SKM-1 (cell line): ENCODE measurements around the gene PLA2G2F.
"Not testable (repeated sequence)": the region's sequence is repeated elsewhere in the genome, so short reads cannot be mapped to it uniquely, and the experiment has no call there.

Experiments used
- DNase-seq: peaks from one replicate; lab custom pipeline; 2025; ENCODE audit not compliant: unreplicated experiment; lab: John Stamatoyannopoulos, UW

The PLA2G2F gene

DNA sequence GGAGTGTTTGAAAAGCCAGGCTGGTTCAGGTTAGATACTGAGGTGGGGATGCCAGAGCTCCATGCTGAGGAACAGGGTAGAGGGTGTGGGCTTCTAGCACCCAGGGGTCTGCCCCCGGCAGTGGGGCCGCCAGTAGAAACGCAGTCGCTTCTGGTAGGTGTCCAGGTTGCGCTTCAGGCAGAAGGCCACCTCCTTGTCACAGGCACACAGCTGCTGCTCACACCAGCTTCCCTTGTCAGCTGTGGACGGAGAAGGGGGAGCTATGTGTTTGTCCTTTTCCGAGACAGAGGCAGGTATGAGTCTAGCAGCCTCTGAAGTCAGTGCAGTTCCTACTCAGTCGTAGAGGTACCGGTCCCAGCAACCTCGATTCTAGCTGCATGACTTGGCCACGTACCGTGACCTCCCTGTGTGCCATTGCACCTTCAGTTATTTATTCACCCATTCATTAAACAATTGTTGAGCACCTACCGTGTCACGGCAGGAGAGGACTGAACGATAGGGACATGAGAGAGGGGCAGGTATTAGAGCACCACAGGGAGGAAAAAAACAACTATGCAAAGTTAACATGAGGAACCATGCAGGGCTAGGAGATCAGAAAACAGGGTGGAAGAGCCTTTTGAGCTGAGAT, 25.0 kb upstream of the PLA2G2F start:
- no peak for DNase-seq

DNA sequence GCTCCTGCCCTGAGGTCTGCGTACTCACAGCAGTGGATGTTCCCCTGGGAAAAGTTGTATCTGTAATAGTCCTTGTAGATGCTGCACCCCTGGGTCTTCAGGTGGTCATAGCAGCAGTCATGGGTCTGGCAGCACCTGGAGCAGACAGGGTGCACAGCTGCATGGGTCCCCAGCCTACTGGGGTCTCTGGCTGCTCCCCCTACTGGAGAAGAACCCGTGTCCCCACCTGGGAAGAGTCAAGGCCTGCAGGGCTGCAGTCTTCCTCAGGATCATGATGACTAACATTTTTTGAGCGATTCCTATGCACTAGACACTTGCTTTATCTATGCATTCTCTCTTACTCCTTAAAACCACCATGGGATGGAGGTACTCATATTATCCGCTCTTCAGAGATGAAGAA, 23.6 kb upstream of the PLA2G2F start:
- no peak for DNase-seq

- no peak for DNase-seq
These were observed 23.2 kb upstream of the PLA2G2F start for GRCh38 chr1:20115916-20116315.

- no peak for DNase-seq
These were observed 21.9 kb upstream of the PLA2G2F start for GRCh38 chr1:20117236-20117635.

- DNase-seq = no peak
These were observed 19.8 kb upstream of the PLA2G2F start, which contains the start of gene PLA2G2D for GRCh38 chr1:20119347-20119746. Gene PLA2G2D, minus strand, starts transcription at chr1:20119536. Its CDS starts 38 bp downstream, at chr1:20119498.

DNA sequence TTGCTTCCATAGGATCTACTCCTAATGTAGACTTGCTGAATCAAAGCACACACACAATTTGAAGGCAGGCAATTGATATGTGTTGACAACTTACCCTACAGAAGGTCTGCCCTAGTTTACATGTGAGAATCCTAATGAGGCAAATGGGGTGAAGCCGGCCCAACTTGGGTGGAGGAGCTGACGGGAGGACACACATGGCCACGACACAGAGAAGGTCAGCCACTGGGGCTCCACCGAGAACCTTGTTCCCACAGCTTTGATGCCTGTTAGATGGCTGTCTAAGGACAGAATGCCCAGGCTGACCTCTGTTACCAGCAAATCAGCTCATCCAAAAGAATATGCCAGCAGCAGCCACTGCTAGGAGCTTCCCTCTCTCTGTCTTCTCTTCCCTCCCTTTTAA, 18.3 kb upstream of the PLA2G2F start:
- DNase-seq = no peak

DNA sequence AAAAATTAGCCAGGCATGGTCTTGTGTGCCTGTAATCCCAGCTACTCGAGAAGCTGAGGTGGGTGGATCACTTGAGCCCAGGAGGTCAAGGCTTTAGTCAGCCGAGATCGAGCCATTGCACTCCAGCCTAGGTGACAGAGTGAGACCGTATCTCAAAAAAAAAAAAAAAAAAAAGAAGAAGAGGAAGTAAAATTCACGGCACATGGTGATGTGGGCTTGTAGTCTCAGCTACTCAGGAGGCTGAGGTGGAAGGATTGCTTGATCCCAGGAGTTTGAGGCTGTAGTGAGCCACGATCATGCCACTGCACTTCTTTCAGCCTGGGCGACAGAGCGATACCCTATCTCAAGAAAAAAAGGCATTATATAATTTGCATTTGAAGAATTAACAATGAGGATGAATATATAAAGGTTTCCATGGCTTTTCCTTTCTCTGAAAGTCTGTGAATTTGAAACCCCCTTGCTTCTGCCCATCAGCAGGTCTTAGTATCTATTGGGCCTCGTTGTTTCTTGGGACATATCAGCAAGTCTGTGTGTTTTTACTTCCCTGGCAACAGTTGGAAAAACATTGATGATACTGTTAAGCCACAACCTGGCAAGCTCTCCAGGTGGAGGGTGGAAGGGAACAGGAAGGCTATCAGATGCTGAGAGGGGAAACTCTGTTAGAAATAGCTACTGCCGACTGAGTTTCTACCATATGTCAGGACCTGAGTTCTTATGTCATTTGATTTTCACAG, 15.2 kb upstream of the PLA2G2F start:
- no peak for DNase-seq

- DNase-seq = no peak
These were observed 14.6 kb upstream of the PLA2G2F start for GRCh38 chr1:20124456-20125057.

DNA sequence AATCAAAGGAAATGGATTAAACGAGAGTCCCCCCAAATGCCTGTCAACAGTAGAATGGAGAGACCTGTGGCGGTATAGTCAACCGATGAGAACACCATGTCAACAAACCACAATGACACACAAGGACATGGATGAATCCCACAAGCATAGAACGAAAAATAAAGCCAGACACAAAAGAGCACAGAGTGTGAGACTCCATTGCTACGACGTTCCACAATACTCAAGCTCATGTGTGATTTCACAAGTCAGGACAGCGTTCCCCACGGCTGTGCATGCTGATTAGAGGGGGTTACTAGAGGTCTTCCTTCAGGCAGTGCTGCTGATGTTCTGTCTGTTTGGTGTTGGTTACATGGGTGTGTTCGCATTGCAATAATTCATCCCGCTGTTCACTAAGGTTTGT, 14.0 kb upstream of the PLA2G2F start:
- DNase-seq = no peak

DNA sequence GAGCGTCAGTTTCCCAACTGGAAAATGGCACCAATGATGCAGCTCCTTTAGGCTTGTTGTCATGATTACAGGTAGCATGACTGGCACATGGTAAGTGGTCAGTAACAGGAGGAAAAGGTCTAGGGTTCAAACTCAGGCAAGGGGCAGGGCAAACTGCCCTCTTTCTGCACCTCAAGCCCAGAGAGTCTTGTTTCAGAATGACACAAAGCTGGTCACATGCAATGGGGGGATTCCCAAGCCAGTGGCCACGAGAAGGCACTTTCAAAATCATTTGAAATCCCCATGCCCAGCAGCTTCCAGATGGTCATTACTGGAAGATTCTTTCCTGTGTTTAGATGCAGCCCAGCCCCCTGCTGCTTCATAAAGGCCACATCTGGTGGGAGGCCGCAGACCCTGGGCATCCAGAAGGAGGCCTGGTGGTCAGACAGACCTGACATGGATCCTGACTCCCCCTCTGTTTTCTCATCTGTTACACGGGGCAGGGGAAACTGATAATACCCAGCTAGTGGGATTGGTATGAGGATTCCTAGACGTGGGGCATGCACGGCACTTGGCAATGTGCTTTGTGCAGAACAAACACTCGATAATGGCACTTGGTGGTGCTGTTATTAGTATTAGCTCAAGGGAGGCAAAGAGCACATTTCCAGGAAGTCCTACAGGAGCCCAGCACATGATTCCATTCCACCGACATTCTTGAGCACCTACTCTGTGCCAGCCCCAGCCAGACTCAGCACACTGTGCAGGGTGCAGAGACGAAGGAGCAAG, 12.9 kb upstream of the PLA2G2F start:
- no peak for DNase-seq

DNA sequence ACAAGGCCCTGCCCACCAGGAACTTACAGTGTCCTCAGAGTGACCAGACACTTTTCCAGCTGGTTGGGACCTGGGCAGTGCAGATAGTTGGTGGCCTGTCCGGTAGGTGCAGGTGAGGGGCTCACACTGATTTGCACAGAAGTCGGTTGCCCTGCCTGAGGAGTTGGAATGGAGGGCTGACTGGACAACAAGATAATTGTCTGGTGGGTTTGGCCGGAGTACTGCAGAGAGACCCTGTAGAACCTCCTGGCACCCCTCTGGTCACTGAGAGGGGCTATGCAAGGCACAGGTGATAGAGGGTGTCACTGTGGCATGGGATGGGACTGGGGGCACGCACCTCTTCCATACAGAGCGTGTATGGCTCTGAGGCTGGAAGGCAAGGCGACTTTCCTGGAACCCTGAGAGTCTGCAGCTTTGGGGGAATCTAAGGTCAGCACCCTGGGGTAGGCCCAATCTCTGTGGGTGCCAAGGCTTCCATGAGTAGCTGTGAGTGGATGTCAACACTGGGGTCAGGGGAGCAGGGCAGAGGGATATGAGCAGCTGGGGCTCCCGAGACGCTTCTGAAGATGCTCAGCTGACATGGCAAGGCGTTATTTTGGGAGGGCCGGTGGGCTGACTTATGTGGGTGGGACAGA, 12.2 kb upstream of the PLA2G2F start:
- no peak for DNase-seq

- DNase-seq = not testable (repeated sequence)
These were observed 8.6 kb upstream of the PLA2G2F start for GRCh38 chr1:20130518-20130917.

GRCh38 chr1:20134995-20135394, 4.1 kb upstream of the PLA2G2F start:
- DNase-seq = no peak

GRCh38 chr1:20136249-20136648, 2.9 kb upstream of the PLA2G2F start:
- DNase-seq = no peak

DNA sequence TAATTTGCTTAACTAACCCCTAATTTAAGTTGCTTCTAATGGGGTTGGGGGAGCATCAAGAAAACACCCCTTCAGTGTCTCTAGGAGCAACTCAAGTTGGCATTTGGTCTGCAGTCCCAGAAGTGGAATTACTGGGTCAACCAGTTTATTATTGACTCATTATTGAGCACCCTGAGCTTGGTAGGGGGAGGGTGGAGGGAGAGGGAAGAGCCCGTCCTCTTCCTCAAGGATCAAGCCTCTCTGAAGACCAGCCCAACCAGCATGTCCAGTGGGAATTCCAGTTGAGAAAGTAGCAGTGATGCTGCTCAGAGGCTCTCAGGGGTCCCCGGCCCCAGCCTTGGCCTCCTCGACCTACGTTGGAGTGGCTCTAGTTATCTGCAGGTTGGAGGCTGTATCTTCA, 2.1 kb upstream of the PLA2G2F start:
- no peak for DNase-seq

DNA sequence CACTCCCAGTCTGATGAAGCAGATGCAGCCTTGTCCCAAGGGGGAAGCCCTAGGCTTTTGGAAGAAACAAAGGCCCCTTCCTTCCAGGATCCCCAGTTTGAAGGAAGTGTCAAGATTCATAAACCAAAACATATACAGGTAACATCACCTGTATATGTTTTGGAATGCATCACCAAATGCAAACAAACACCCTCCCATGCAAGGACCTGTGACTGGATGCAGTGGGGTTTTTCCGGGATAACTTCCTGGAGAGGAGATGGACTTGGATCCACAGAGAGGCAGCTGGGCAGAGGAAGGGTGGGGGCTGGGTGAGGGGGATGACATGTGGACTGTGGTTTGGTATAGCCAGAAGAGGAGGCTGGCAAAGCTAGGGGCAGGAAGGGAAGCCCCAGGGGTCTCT, 1.5 kb upstream of the PLA2G2F start:
- DNase-seq = no peak

- no peak for DNase-seq
These were observed 777 bp upstream of the PLA2G2F start for GRCh38 chr1:20138346-20138745.

DNA sequence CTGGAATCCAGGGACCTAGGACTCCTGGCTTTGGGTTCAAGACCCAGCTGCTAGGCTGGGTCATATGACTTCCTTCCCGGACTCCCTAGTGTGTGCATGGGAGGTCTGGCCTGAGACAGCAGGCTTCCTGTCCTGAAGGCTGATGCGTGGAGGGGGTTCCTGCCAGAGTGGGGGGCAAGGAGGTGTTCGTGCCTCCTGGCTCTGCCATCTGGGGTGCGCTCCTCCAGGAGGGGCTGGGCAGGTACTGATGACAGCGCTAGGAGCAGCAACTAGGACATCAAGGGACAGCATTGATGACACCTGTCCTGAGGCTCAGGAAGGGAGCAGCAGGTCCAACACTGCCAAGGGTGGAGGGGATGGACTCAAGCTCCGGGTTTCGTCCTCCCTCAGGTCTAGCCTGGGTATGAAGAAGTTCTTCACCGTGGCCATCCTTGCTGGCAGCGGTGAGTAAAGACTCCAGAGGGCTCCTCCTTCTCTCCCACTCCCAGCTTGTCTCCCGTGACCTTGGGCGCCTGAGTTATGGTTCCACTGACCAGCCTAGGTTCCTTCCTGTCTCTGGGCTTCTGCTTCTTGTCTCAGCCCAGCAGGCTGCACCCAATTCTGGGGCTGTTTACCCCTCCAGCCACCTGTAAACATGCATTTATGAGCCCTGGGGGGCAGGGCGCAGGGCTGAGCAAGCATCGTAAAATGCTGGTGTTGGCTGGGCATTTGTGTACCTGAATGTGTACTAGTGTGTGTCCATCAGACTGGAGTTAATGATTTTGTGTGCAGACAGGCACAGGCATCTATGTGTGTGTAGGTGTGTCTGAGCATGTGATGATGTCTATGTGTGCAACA, 871 bp downstream of the PLA2G2F start:
- DNase-seq = no peak

- no peak for DNase-seq
These were observed 1.9 kb downstream of the PLA2G2F start for GRCh38 chr1:20141001-20141400.

GRCh38 chr1:20141466-20141865, 2.3 kb downstream of the PLA2G2F start:
- no peak for DNase-seq
